Right lobe of liver (tissue), 4 donors: Measurements from ENCODE around the gene DPEP2NB.
"Not testable (repeated sequence)": the region's sequence is repeated elsewhere in the genome, so short reads cannot be mapped to it uniquely, and the experiment has no call there.

Source experiments
- POLR2A ChIP-seq: fragments of 450-650 bp; IDR thresholded peaks from one replicate; pipeline ENCODE4 v1.6.1; 2017; ENCODE audit warnings: antibody characterized with exemption, mild to moderate bottlenecking
- TF ChIP-seq, protein P1 (sequence below), 4 donors: fragments of 200-600 bp in 3 of 4; fragments of 450-650 bp in 1 of 4; IDR thresholded peaks; one replicate each; pipeline versions ENCODE4 v1.5.1 to v1.8.0; 2016 to 2022; ENCODE audit warnings: antibody characterized with exemption in 4 of 4, mild to moderate bottlenecking in 2 of 4
- donor health status: DM: no; HTN: no; CAD: no.
- donor health status: DM: no; HTN: no; CAD: no.
- donor health status: DM: no; HTN: yes; CAD: no.

DNA sequence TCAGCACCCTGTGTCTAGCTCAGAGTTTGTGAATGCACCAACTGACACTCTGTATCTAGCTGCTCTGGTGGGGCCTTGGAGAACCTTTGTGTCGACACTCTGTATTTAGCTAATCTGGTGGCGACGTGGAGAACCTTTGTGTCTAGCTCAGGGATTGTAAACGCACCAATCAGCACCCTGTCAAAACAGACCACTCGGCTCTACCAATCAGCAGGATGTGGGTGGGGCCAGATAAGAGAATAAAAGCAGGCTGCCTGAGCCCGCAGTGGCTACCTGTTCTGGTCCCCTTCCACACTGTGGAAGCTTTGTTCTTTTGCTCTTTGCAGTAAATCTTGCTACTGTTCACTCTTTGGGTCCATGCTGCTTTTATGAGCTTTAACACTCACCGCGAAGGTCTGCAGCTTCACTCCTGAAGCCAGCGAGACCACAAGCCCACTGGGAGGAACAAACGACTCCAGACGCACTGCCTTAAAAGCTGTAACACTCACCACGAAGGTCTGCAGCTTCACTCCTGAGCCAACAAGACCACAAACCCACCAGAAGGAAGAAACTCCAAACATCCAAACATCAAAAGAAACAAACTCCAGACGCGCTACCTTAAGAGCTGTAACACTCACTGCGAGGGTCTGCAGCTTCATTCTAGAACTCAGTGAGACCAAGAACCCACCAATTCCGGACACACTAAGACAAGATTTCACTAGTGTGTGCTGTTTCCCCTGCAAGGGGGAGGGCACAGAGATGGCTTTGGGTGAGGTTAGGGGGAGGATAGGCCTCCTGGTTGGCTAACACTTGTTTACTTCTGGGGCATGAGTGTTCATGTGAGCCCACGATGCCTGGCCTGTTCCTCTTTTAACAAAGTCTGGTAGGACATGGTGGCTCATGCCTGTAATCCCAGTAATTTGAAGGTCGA, 16.7 kb downstream of the DPEP2NB start, which contains the start of gene DPEP2:
- TF ChIP-seq, protein P1, sequence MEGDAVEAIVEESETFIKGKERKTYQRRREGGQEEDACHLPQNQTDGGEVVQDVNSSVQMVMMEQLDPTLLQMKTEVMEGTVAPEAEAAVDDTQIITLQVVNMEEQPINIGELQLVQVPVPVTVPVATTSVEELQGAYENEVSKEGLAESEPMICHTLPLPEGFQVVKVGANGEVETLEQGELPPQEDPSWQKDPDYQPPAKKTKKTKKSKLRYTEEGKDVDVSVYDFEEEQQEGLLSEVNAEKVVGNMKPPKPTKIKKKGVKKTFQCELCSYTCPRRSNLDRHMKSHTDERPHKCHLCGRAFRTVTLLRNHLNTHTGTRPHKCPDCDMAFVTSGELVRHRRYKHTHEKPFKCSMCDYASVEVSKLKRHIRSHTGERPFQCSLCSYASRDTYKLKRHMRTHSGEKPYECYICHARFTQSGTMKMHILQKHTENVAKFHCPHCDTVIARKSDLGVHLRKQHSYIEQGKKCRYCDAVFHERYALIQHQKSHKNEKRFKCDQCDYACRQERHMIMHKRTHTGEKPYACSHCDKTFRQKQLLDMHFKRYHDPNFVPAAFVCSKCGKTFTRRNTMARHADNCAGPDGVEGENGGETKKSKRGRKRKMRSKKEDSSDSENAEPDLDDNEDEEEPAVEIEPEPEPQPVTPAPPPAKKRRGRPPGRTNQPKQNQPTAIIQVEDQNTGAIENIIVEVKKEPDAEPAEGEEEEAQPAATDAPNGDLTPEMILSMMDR (IDR thresholded peaks at IDR 0.05): not testable (repeated sequence)
- TF ChIP-seq POLR2A: not testable (repeated sequence)
